Myocyte (in vitro differentiated cells): Measurements from ENCODE around the gene DZIP1. TPM values are rescaled to one million over a fixed set of nuclear protein-coding genes. Genes with fewer than 3 reads are reported as not detected.
"Not testable (repeated sequence)": the region's sequence is repeated elsewhere in the genome, so short reads cannot be mapped to it uniquely, and the experiment has no call there.

Experiments
- DNase-seq: peaks from one replicate; pipeline ENCODE4 v3.0.0-alpha.2; 2012; ENCODE audit warnings: low read depth
- total RNA-seq: library from RNA; depleted of rRNA; stranded (reverse); fragments of >200 nt; gene quantifications from 2 replicates; pipeline ENCODE4 v1.2.3, GENCODE V29; 2014

DZIP1 gene
- total RNA-seq, 1 donor from 2014 or later: 23.0 TPM

- no peak for DNase-seq
Observed at GRCh38 chr13:95605448-95606125, 38.9 kb downstream of the DZIP1 start.

GRCh38 chr13:95604556-95604915 is 40.0 kb downstream of the DZIP1 start:
- no peak for DNase-seq

- DNase-seq: no peak
Observed at GRCh38 chr13:95603887-95604555, 40.5 kb downstream of the DZIP1 start.

GRCh38 chr13:95601906-95602305 is 42.6 kb downstream of the DZIP1 start:
- DNase-seq: peak; percentile 73

- DNase-seq: no peak
Observed at GRCh38 chr13:95601216-95601615, 43.3 kb downstream of the DZIP1 start.

GRCh38 chr13:95596701-95597100 is 47.8 kb downstream of the DZIP1 start:
- DNase-seq: no peak

- no peak for DNase-seq
Observed at GRCh38 chr13:95593462-95593861, 51.0 kb downstream of the DZIP1 start.

- DNase-seq: no peak
Observed at GRCh38 chr13:95588721-95589120, 55.8 kb downstream of the DZIP1 start.

- DNase-seq: no peak
Observed at GRCh38 chr13:95588134-95588533, 56.4 kb downstream of the DZIP1 start.

- DNase-seq: no peak
Observed at GRCh38 chr13:95585867-95586266, 58.6 kb downstream of the DZIP1 start.

GRCh38 chr13:95579303-95579702 is 65.2 kb downstream of the DZIP1 start:
- DNase-seq: no peak

GRCh38 chr13:95573221-95573620 is 71.3 kb downstream of the DZIP1 start:
- DNase-seq: no peak

- no peak for DNase-seq
Observed at GRCh38 chr13:95571941-95572340, 72.6 kb downstream of the DZIP1 start.

GRCh38 chr13:95570016-95570415 is 74.5 kb downstream of the DZIP1 start:
- DNase-seq: no peak

- DNase-seq: no peak
Observed at GRCh38 chr13:95568131-95568530, 76.4 kb downstream of the DZIP1 start.

GRCh38 chr13:95565758-95566157 is 78.7 kb downstream of the DZIP1 start:
- DNase-seq: not testable (repeated sequence)

- DNase-seq: no peak
Observed at GRCh38 chr13:95564733-95565291, 79.7 kb downstream of the DZIP1 start.

GRCh38 chr13:95564091-95564490 is 80.4 kb downstream of the DZIP1 start:
- peak; percentile 16 for DNase-seq

GRCh38 chr13:95560387-95560786 is 84.1 kb downstream of the DZIP1 start:
- no peak for DNase-seq

GRCh38 chr13:95559100-95559499 is 85.4 kb downstream of the DZIP1 start:
- DNase-seq: no peak

- DNase-seq: no peak
Observed at GRCh38 chr13:95557013-95557412, 87.5 kb downstream of the DZIP1 start.

- no peak for DNase-seq
Observed at GRCh38 chr13:95553581-95554385, 90.7 kb downstream of the DZIP1 start.
